ENCODE results near the gene CPEB4.

DNA sequence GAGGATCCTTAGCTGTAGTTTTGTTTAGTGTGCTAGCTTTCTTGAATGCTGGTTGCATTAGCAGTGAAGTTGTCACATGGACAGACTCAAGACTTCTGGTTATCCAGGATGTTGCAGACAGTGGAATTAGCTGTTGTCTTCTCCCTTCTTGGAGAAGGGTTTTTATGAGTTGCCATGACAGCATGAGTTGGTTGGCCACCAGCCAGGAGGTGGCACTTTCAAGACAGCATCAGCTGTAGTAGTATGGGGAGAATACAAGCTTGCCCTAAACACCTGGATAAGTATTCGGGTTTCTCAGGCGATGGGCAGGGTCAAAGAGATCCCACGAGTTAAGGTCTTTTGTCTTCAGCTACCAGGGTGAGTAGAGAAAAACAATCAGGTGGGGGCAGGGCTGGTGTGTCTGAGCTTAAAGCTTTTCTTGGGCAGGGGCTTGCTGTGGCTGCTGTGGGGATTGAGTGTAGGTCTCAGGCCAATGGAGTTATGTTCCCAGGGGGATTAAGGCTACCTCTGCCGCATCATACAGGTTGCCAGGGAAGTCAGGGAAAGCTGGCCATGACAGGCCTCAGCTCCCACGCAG is 93.1 kb downstream of the CPEB4 start:
- TF ChIP-seq, protein P1, sequence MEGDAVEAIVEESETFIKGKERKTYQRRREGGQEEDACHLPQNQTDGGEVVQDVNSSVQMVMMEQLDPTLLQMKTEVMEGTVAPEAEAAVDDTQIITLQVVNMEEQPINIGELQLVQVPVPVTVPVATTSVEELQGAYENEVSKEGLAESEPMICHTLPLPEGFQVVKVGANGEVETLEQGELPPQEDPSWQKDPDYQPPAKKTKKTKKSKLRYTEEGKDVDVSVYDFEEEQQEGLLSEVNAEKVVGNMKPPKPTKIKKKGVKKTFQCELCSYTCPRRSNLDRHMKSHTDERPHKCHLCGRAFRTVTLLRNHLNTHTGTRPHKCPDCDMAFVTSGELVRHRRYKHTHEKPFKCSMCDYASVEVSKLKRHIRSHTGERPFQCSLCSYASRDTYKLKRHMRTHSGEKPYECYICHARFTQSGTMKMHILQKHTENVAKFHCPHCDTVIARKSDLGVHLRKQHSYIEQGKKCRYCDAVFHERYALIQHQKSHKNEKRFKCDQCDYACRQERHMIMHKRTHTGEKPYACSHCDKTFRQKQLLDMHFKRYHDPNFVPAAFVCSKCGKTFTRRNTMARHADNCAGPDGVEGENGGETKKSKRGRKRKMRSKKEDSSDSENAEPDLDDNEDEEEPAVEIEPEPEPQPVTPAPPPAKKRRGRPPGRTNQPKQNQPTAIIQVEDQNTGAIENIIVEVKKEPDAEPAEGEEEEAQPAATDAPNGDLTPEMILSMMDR (conservative IDR thresholded peaks at IDR 0.05 in 1 of 2, IDR thresholded peaks at IDR 0.05 in 1 of 2; ENCODE audit: extremely low read depth in 1 of 2, insufficient read depth in 1 of 2, low read depth in 1 of 2, low read length in 2 of 2): no peak
- TF ChIP-seq EZH2 (IDR thresholded peaks at IDR 0.05; ENCODE audit: borderline replicate concordance, low read length): no peak
